OCI-LY1 (cell line): ENCODE measurements around the gene CHID1.

ENCODE experiments used
- CTCF ChIP-seq: fragments of 200-600 bp; sonication (generic), shearing (Covaris generic); IDR thresholded peaks from 2 replicates; pipeline ENCODE4 v1.5.1; 2017; ENCODE audit warnings: mild to moderate bottlenecking, antibody characterized with exemption, low read length, moderate library complexity, mixed read lengths
- EZH2 ChIP-seq: fragments of 200-600 bp; sonication (generic), shearing (Covaris generic); IDR thresholded peaks from 2 replicates; pipeline ENCODE4 v1.8.0; 2017; ENCODE audit warnings: borderline replicate concordance, mixed run types, mild to moderate bottlenecking, antibody characterized with exemption, low read length, moderate library complexity, mixed read lengths

GRCh38 chr11:888310-889212, 22.0 kb downstream of the CHID1 start:
- TF ChIP-seq CTCF (no peak), EZH2 (no peak)
